ENCODE measurements around the gene TM4SF4. TPM values are rescaled to one million over a fixed set of nuclear protein-coding genes. Genes with fewer than 3 reads are reported as not detected.

Gene TM4SF4
- total RNA-seq, 1 donor from 2014 or later, result not detected

DNA sequence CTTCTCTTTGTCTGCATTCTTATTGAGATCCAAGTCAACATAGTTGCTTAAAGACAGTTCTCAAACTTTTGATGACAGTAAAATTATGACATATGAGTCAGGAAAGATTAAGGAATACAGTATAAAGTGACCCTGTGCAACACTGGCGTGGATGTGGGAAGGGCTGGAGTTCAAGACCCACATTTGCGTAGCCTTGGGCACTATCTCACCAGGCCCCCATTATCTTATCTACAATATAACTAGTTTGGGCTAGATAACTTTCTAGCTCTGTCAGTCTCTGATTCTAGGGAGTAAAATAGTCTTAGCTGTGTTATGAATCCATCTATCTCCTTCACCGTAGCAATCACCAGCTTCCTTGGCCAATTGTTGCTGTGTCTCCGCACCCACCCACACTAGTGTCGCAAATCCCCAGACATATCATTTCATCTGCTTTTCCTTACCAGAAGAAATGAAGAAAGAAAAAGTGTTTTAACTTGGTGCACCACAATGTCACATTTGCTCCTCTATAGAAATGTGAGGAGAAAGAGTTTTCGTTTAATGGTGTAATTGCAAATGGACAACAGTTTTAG, 14.9 kb upstream of the TM4SF4 start:
- H3K4me3 ChIP-seq (ENCODE audit: low read depth, low read length), result no peak overlapping the region
- no peaks in the 10 kb centered on the region for H3K36me3 ChIP-seq (ENCODE audit: control insufficient read depth, insufficient read depth, low read length)
- no peak for DNase-seq (ENCODE audit: low read depth)
- TF ChIP-seq, protein P1, sequence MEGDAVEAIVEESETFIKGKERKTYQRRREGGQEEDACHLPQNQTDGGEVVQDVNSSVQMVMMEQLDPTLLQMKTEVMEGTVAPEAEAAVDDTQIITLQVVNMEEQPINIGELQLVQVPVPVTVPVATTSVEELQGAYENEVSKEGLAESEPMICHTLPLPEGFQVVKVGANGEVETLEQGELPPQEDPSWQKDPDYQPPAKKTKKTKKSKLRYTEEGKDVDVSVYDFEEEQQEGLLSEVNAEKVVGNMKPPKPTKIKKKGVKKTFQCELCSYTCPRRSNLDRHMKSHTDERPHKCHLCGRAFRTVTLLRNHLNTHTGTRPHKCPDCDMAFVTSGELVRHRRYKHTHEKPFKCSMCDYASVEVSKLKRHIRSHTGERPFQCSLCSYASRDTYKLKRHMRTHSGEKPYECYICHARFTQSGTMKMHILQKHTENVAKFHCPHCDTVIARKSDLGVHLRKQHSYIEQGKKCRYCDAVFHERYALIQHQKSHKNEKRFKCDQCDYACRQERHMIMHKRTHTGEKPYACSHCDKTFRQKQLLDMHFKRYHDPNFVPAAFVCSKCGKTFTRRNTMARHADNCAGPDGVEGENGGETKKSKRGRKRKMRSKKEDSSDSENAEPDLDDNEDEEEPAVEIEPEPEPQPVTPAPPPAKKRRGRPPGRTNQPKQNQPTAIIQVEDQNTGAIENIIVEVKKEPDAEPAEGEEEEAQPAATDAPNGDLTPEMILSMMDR (IDR thresholded peaks at IDR 0.05; ENCODE audit: insufficient read depth, low read length, poor library complexity, severe bottlenecking), result no peak
- no peaks in the 10 kb centered on the region for H3K27me3 ChIP-seq (ENCODE audit: control insufficient read depth, insufficient read depth, low read length)

GRCh38 chr3:149460117-149460516, 14.4 kb upstream of the TM4SF4 start:
- no peaks in the 10 kb centered on the region for H3K27me3 ChIP-seq (ENCODE audit: control insufficient read depth, insufficient read depth, low read length)
- no peak overlapping the region for H3K4me3 ChIP-seq (ENCODE audit: low read depth, low read length)
- DNase-seq (ENCODE audit: low read depth), result no peak
- TF ChIP-seq, protein P1 (IDR thresholded peaks at IDR 0.05; ENCODE audit: insufficient read depth, low read length, poor library complexity, severe bottlenecking), result no peak
- H3K36me3 ChIP-seq (ENCODE audit: control insufficient read depth, insufficient read depth, low read length), result no peaks in the 10 kb centered on the region

GRCh38 chr3:149462051-149462450, 12.4 kb upstream of the TM4SF4 start:
- H3K27me3 ChIP-seq (ENCODE audit: control insufficient read depth, insufficient read depth, low read length), result no peaks in the 10 kb centered on the region
- no peak overlapping the region for H3K4me3 ChIP-seq (ENCODE audit: low read depth, low read length)
- no peaks in the 10 kb centered on the region for H3K36me3 ChIP-seq (ENCODE audit: control insufficient read depth, insufficient read depth, low read length)
- DNase-seq (ENCODE audit: low read depth), result no peak
- TF ChIP-seq, protein P1 (IDR thresholded peaks at IDR 0.05; ENCODE audit: insufficient read depth, low read length, poor library complexity, severe bottlenecking), result no peak

GRCh38 chr3:149462581-149463011, 11.9 kb upstream of the TM4SF4 start:
- no peaks in the 10 kb centered on the region for H3K27me3 ChIP-seq (ENCODE audit: control insufficient read depth, insufficient read depth, low read length)
- TF ChIP-seq, protein P1 (IDR thresholded peaks at IDR 0.05; ENCODE audit: insufficient read depth, low read length, poor library complexity, severe bottlenecking), result no peak
- H3K4me3 ChIP-seq (ENCODE audit: low read depth, low read length), result no peak overlapping the region
- no peak for DNase-seq (ENCODE audit: low read depth)
- H3K36me3 ChIP-seq (ENCODE audit: control insufficient read depth, insufficient read depth, low read length), result no peaks in the 10 kb centered on the region

- Histone ChIP-seq H3K27me3 (ENCODE audit: control insufficient read depth, insufficient read depth, low read length) (no peaks in the 10 kb centered on the region), H3K36me3 (ENCODE audit: control insufficient read depth, insufficient read depth, low read length) (no peaks in the 10 kb centered on the region), H3K4me3 (ENCODE audit: low read depth, low read length) (no peak overlapping the region)
- TF ChIP-seq, protein P1 (IDR thresholded peaks at IDR 0.05; ENCODE audit: insufficient read depth, low read length, poor library complexity, severe bottlenecking), result no peak
- no peak for DNase-seq (ENCODE audit: low read depth)
Observed at GRCh38 chr3:149463921-149464320, 10.6 kb upstream of the TM4SF4 start.
